Activated CD8-positive, alpha-beta memory T cell treated with anti-CD3 and anti-CD28 coated beads for 24 hours (primary cell): ENCODE results near the gene CD109.
"Not testable (repeated sequence)": the region's sequence is repeated elsewhere in the genome, so short reads cannot be mapped to it uniquely, and the experiment has no call there.

ENCODE experiments used
- DNase-seq: peaks from one replicate; pipeline ENCODE4 v3.0.0-alpha.2; 2020

The CD109 gene

DNA sequence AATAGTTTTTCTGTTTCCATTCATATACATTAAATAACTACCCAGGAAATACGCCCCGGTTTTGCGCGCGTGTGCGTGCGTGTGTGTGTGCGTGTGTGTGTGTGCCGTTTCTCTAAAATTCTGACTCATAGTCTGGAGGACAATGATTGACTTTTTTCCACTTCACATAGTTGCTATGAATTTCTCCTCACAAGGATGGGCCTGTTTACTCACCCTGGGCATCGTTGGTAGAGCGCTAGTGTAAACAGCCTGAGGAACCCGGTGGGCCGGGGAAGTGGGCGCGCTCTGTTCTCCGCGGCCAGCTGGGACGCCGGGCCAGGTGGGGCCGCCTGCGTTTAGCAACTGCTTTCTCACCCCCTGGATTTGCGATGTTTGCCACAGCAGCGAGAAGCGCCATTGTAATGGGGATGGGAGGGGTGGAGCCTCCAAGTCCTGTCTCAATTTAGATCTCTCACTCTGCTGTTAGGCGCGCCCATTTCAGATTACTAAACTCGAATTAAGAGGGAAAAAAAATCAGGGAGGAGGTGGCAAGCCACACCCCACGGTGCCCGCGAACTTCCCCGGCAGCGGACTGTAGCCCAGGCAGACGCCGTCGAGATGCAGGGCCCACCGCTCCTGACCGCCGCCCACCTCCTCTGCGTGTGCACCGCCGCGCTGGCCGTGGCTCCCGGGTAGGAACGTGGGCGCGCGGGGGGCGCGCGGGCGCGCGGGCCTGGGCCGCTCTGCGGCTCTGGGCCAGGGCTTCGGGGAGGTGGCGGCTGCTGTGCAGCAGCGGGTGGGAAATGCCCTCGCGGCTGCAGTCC is at the start of gene CD109:
TSS of gene CD109 (plus strand) at position 585 of the 803 bp plus-strand sequence. CDS start at position 598, 13 bp downstream.
- DNase-seq: peak; percentile 89

DNA sequence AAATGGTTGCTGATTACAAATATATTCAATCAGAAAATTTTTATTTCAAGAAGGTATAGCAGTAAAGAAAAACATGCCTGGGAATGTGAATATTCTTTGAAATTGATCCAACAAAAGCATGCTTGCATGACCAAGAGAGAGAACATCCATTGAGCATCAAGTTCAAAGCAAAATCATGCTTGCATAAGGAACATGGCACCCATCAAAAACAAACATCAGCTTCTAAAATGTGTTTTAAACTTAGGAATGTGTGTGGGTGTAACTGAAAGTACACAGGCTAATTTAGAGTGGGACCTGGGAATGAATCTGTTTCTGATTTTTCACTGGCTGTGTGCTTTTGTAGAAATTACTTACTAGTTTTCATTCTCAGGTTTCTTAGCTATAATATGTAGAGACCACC is 47.8 kb upstream of the CD109 start:
- DNase-seq: no peak

DNA sequence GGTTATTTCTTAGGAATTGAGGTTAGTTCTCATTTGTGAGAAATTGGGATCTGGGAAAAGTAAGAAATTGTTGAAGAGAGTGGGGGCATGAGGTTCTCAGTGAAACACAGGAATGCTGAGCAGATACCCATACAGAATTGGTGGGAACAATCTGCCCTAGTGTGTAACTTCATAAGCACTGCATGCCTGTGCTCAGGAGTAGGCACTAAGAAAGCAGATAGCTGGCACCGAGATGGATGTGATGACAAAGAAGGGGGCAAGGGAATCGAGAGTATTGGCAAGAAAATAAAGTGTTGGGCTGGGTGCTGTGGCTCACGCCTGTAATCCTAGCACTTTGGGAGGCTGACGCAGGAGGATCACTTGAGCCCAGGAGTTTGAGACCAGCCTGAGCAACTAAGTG is 46.2 kb upstream of the CD109 start:
- no peak for DNase-seq

DNA sequence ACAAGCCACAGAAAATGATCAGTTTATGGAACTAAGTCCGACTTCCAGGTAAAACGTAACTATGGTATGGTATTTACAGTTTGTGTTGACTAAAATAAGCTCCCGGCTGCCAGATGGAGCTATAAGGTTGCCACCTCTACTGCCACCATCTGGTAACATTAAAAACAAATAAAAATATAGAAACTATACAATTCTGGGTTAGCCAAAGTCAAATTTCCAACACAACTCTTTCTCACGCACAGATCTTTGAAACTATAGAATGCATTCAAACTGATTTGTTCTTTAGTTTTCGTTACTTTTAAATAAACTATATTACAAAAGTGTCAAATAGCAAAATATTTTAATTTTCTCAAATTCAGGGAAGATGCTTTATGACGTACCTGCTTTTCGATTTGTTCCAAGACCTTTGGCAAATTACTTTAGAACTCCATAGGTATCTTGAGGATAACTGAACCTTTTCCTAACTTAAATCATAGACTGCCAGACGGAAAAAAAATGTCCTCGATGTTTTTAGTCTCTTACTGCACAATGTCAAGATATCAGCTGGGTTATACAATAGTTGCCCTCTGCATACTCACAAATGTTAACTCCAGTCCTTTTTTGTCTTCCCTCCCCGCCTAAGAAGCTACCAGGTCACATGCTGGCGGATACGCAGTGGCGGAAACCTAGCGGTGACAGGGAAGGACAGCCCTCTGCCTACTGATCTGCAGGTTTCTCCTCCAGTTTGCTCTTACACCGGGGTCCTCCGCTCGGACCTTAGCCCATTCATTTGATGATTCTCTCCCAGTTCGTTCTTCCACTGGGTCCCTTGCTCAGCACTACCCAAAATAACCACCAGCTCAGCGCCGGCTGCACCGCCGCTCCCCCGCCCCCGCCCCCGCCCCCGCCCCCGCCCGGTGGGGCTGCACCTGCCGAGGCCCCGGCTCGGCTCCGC is 43.1 kb upstream of the CD109 start:
- peak; percentile 81 for DNase-seq

DNA sequence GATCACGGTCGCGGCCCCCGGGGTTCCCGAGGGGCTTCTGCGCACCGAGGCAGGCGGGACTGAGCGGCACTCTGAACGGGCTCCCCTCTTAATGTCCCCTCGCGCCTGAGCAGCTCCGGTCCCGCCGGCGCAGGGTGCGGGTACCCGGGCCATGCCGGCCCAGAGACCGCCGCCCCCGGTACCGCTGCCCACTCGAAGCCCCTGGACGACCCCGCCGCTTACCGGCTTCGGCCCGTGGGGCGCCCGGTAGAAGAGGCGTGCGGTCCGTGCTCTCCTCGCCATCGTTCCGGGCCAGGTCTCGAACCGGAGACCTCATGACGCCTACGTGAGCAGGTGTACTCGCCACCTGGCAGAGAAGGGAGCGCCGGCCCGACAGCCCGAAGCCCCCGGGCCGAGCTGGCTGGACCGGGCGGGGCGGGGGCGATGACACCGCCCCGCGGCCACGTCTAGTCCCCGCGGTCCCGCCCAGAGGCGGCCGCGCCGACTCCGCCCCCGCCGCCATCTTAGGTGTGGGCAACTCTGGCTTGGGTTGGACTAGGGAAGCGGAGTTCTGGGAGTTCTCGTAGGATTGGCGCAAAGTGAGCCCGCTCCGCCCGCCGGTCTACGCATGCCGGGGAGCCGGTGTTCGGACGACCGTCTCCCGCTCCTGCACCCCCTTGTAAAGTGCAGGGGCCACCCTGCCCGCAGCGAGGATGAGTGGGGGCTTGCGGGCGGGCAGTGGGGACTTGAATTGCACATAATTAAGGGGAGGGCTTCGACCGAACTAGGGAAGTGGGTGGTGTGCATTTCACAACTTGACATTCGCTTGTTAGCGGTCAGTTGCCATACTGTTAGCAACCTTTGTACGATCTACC is 42.2 kb upstream of the CD109 start, which contains the start of gene SLC17A5:
TSS of gene SLC17A5 (minus strand) at position 422 of the 854 bp plus-strand sequence. CDS start at position 316, 106 bp downstream.
- DNase-seq: peak; percentile 96

DNA sequence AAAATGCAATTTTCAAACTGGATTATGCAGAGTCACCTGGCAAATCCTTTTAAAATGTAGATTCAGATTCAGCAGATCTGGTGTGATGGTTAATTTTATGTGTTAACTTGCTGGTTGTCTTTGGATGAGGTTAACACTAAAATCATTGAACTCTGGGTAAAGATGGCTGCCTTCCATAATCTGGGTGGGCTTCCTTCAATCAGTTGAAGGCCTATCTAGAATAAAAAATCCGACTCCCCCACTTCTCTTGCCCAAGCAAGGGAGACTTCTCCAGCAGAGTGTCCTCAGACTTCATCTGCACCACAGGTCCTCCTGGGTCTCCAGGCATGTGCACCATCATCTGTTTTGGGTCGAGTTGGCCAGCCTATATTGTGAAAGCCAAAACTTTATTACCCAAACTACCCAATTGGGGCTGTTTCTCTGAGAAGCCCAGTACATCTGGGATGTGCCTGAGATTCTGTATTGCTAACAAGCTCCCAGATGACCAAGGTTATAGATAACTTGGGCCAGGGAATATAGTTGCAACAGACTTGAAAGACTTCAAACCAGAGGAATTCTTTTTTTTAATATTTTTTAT is 40.6 kb upstream of the CD109 start:
- no peak for DNase-seq

DNA sequence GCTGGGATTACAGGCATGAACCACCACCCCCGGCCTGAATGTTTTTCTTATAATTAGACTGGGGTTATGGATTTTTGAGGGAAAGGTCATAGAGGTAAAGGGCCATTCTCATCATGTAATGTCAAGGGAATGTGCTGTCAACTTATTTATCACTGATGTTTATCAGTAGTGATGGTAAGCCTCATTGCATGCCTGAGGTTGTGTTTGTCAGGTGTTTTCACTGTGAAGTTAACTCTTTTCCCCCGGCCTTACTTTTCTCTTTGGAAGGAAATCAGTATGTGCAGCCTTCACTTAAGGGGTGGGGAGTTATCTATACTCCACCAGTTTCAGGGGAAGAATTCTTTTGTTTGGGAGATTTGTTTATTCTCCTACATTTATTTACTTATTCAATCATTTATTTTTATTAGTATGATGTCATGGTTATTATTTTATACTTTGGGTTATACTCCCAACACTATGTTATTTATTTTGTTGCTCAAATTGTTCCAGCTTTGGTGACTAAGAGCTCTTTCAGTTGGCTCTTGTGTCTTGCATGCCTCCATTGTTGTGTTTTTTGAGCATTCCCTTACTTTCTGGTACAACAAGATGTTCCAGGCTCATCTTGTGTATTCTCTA is 39.4 kb upstream of the CD109 start:
- DNase-seq: no peak

DNA sequence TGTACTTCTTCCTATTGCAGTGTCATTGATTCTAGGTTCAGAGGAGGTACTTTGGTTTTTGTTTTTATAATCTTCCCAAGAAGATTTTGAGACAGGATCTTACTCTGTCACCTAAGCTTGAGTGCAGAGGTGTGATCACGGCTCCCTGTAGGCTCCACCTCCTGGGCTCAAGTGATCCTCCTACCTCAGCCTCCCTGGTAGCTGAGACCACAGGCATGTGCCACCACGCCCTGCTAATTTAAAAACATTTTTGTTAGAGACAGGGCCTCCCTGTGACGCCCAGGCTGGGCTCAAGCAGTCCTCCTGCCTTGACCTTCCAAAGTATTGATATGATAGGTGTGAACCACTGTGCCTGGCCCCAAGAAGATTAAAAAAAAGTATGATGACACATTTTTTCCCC is 38.8 kb upstream of the CD109 start:
- DNase-seq: no peak

DNA sequence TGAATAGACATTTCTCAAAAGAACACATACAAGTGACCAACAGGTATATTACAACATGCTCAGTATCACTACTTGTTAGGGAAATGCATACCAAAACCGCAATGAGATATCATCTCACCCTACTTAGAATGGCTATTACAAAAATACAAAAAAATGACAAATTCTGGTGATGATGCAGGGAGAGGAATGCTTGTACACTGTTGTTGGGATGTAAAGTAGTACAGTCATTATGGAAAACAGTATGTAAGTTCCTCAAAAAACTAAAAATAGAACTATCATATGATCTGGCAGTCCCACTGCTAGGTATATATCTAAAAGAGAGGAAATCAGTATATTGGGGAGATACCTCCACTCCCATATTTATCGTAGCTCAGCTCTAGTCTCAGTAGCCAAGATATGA is 31.3 kb upstream of the CD109 start:
- DNase-seq: no peak

DNA sequence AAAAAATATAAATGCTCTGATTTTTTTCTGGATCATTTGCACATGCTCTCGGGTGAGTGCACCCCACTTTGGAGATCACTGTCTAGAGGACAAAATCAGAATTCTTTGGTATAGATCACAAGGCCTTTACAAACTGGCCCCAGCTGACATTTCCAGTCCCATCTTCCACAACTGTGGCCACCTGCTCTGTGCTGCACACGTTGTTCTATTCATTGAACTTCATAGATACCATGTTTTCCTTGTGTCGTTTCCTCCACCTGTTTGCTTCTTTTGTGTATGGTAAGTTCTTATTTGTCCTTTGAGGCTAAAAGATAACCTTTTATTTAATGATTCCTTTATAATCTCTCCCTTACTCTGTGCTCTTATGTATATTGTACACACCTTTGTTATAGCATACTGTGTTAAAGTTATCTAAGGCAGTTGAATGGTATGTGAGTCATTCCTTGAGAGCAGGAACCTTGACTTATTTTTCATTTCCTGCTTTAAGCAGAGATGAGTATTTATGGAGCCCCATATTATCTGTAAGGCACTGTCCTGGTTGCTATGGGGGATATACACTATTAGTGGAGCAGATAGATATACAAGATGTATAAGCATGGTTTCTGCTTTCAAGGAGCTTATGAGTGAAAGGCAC is 30.2 kb upstream of the CD109 start:
- no peak for DNase-seq

DNA sequence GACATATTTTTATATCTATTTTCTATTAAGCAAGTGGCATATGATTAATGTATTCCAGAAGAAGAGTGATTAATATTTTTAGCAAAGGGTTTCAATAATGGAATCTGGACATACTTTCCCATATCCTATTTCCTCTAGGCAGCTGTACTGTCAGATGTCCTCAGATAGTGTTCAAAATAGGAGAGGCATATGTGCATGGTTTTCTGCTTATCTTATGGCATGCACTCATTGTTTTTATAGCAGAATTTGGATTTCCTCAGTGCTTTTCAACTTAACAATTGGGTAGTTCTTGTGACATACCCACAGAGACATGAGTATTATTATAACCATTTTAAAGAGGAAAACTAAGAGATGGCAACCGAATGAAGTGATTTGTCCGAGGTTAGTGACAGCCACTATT is 29.6 kb upstream of the CD109 start:
- no peak for DNase-seq

DNA sequence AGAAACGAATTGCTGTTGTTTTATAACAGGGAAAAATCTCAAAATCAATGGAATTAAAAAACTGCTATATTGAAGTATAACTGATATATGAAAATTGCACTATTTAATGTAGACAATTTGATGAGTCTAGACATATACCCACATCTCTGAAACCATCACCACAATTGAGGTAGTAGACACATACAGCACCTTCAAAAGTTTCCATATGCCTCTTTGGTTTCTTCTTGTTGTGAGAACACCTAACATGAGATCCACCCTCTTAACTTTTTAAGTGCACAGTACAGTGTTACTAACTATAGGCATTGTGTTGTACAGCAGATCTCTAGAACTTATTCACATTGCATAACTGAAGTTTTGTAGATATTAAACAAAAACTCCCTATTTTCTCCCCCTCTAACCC is 28.2 kb upstream of the CD109 start:
- no peak for DNase-seq

DNA sequence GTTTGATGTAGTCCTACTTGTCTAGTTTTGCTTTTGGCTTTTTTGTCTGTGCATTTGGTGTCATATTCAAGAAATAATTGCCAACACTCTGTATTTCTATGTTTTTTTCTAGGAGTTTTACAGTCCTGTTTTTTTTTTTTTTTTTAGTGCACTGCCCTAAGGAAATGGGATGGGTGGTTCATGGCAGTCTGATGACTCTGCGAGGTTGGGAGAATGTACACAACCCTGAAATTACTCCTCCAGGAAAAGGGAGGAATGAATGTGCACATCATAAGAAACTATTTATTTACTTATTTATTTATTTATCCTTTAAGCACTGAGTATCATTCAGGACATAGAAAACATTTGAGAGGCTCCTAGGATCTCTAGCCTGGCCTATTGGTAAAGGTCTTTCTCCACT is 27.0 kb upstream of the CD109 start:
- DNase-seq: no peak

DNA sequence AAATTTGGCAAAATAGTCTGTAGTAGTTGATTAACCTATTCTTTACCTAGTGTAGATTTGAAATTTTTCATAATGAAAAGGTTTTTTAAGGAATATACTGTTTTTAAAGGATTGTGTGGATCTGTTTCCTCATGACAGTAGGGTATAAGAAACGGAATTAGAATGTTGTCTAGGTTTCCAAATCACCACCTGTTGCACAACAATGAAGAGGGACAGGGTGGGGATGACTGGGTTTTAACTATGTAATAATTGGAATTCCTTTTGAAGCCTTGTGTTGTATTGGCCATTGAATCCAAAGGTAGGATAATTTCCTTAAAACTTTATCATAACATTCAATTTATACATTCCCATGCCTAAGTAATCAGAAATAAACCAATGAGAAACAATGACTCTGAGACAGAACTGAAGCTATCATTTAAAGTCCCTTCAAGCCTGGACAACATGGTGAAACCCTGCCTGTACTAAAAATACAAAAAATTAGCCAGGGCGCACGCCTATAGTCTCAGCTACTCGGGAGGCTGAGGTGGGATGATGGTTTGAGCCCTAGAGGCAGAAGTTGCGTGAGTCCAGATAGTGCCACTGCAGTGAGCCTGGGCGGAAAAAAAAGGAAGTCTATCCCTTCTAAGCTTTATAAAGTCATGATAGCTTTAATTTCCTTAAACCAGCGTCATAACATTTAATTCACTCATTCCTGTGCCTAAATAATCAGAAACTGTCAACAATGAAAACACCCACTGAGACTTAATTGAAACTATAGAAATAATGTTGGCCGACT is 23.9 kb upstream of the CD109 start:
- no peak for DNase-seq

DNA sequence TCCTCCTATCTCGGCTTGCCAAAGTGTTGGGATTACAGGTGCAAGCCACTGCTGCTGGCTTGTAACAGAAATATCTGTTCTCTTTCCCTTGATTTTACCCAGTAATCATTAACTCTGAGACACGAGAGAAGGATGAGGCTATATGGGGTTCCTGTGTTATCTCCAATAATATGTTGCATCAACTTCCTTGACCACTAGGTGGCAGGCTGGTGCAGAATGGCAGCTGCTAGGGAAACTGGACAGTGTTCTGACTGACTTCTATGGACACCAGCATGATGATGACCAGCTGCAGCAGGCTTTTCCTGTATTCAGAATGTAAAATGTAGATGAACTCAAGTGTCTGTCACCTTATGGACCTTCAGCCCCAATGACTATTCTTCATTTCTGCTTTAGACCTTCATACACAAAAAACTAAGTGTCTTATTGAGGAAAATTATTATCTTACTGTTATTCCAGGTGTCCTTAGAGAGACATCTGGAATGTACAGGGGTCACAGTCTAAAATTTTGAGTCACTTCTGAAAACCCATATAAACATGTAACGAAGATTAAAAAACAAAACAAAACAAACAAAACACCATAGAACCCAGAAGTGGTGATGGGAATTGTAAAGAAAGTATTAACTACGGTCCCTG is 20.4 kb upstream of the CD109 start:
- peak; percentile 85 for DNase-seq

DNA sequence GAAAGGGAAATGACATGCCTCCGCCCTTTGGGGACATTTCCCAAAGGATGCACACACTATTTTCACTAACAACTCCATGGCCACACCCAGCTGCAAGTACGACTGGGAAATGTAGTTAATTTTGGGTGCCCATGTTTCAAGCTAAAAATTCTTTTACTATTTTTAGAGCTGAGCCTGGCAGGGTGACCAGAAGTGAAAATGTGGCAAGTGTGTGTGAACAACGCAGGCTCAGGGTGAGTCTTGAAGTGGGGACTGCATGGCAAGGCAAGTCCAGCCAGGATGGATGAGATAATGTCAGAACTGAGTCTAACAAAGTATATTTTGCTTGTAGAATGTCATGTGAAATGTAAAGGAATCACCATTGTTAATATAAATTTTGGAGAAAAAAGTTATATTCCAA is 17.0 kb upstream of the CD109 start:
- DNase-seq: no peak

DNA sequence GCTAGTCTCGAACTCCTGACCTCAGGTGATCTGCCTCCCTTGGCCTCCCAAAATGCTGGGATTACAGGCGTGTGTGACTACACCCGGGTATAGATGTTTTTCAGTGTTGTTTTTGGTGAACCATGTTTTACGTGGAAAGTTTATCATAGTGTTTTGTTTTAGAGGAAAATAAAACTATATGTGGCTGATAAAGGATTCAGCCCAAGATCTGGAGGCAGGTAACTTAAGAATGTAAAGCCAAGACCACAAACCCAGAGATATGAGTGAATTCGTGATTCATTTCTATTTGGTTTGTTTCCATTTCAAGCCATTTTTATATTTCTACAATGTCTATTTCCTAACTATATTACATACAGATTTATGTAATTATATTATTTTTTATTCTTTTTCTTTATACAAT is 16.2 kb upstream of the CD109 start:
- not testable (repeated sequence) for DNase-seq

DNA sequence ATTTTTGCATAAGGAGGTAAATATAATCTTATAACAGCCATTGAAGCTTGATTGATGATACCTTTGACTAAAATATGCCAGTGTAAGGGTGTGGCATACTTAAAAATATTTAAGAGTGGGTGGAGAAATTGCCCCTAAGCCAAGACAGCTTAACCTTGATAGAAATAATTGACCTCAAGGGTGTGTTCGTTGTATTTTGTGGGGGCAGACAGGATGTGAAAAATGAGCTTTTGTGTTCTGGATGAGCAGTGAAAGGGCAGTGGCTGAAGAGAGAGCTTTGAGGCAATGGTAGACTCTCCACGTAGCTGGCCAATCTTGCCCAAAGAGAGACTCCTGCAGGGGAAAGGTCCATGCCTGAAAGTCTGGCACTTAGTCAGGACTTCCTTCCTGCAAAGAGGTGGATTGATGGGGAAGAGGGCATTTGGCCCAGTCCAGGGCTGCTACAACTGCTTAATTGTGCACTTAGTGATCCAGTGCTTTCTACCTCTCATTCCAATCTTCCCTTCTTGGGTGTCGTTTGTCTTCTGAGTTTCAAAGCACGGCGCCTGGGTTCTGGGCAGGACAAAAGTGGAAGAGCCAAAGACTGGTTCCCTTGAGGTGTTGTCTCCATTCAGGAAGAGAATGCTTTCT is 15.6 kb upstream of the CD109 start:
- no peak for DNase-seq

DNA sequence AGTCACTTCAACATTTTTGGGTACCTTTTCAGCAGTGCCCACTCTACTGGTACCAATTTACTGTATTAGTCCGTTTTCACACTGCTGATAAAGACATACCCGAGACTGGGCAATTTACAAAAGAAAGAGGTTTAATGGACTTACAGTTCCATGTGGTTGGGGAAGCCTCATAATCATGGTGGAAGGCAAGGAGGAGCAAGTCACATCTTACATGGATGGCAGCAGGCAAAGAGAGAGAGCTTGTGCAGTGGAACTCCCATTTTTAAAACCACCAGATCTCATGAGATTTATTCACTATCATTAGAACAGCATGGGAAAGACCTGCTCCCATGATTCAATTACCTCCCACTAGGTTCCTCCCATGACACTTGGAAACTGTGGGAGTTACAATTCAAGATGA is 12.4 kb upstream of the CD109 start:
- not testable (repeated sequence) for DNase-seq

DNA sequence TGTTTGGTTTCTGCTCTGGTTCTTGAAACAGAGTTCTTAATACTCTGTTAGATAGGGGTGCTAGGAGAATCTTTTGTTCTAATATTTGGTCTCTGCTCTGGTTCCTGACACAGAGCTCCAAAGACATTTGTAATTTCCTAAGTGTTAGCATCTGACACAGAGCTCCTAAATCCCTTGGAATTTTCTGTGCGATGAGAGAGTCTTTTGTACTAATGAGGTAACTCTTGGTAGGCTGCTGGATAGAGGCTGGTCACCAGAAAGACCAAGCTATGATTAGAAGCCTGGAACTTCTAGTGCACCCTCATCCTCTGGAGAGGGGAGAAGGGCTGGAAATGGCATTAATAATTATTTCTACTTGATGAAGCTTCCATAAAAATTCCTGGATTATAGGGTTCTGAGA is 7.7 kb upstream of the CD109 start:
- no peak for DNase-seq
